RWPE1 (cell line): Measurements from ENCODE around the gene TCF7L1.
A peak's percentile ranks its signal among the peaks of the same experiment; 100 is the strongest.
"Not testable (repeated sequence)": the region's sequence is repeated elsewhere in the genome, so short reads cannot be mapped to it uniquely, and the experiment has no call there.

Experiments used
- CTCF ChIA-PET: fragments of 350-600 bp; sonication (Branson Sonifier 250); formaldehyde crosslinking; extraction: SDS; loops from one replicate; lab custom pipeline; 2021; lab: Yijun Ruan, JAX
- POLR2A ChIA-PET: fragments of 400-600 bp; formaldehyde crosslinking; extraction: SDS; loops from one replicate; lab custom pipeline; 2020; ENCODE audit warnings: antibody characterized with exemption; ENCODE audit not compliant: low non-redundant PET; lab: Yijun Ruan, JAX
- DNase-seq: peaks from one replicate; pipeline ENCODE4 v3.0.0; 2012; ENCODE audit warnings: low spot score
- H3K27ac ChIP-seq: fragments of 450-650 bp; 2 replicates; pipeline ENCODE4 v1.5.1; 2017
- CTCF ChIP-seq: fragments of 450-650 bp; conservative IDR thresholded peaks from 2 replicates; pipeline ENCODE4 v1.5.1; 2017; ENCODE audit warnings: low read depth, mild to moderate bottlenecking

The TCF7L1 gene

GRCh38 chr2:85326406-85327159 lies 193.4 kb downstream of the TCF7L1 start:
- CTCF ChIA-PET = interaction anchor here (2.4 kb wide), 1 partner anchor 225 kb away, joined by 5 read pairs; no protein-coding TSS in a partner anchor
- TF ChIP-seq CTCF = no peak
- DNase-seq = peak; percentile 10

GRCh38 chr2:85327160-85327821 lies 194.1 kb downstream of the TCF7L1 start:
- POLR2A ChIA-PET = interaction anchor here (0.6 to 1.0 kb wide), 7 partner anchors 15 to 237 kb away, joined by 3 to 8 read pairs (median 3); partner anchors contain the start of genes ELMOD3 and RETSAT
- CTCF ChIA-PET = interaction anchor here (2.4 kb wide), 1 partner anchor 225 kb away, joined by 5 read pairs; no protein-coding TSS in a partner anchor
- peak overlapping the region; percentile 89 for H3K27ac ChIP-seq
- peak; percentile 11 for DNase-seq
- no peak for TF ChIP-seq CTCF

More at GRCh38 chr2:85326406-85327159, 193.4 kb downstream of the TCF7L1 start:
- POLR2A ChIA-PET = interaction anchor here (0.6 to 0.9 kb wide), 4 partner anchors 14 to 86 kb away, joined by 3 to 8 read pairs (median 4); partner anchors contain the start of genes ELMOD3 and RETSAT
- peak overlapping the region; percentile 89 for H3K27ac ChIP-seq

GRCh38 chr2:85327822-85328617 lies 194.8 kb downstream of the TCF7L1 start, which contains the start of gene TGOLN2:
TSS of gene TGOLN2 (minus strand) at chr2:85327989. CDS start at chr2:85327962, 27 bp downstream.
- ChIA-PET POLR2A (interaction anchor here (0.6 to 1.0 kb wide), 4 partner anchors 16 to 236 kb away, joined by 3 to 8 read pairs (median 4); no protein-coding TSS in a partner anchor), CTCF (interaction anchor here (2.4 kb wide), 1 partner anchor 224 kb away, joined by 5 read pairs; no protein-coding TSS in a partner anchor)
- H3K27ac ChIP-seq = peak within 1 kb of the TSS; percentile 89
- no peak for TF ChIP-seq CTCF
- peak; percentile 96 for DNase-seq

GRCh38 chr2:85329181-85329651 lies 196.0 kb downstream of the TCF7L1 start:
- no peak for TF ChIP-seq CTCF
- H3K27ac ChIP-seq = no peak overlapping the region

GRCh38 chr2:85329701-85330100 lies 196.5 kb downstream of the TCF7L1 start:
- POLR2A ChIA-PET, H3K27ac ChIP-seq, CTCF ChIA-PET, DNase-seq: not testable (repeated sequence)

More at GRCh38 chr2:85329181-85329651, 196.0 kb downstream of the TCF7L1 start:
- CTCF ChIA-PET = interaction anchor here (0.7 kb wide), 1 partner anchor 9 kb away, joined by 4 read pairs; no protein-coding TSS in a partner anchor
- no peak for DNase-seq
- POLR2A ChIA-PET = no interaction called here

- ChIA-PET POLR2A (no interaction called here), CTCF (no interaction called here)
- TF ChIP-seq CTCF = no peak
- H3K27ac ChIP-seq = no peak overlapping the region
- no peak for DNase-seq
Measured at GRCh38 chr2:85330839-85331636, 197.8 kb downstream of the TCF7L1 start.

- CTCF ChIA-PET = interaction anchor here (0.6 to 0.7 kb wide), 3 partner anchors 103 to 316 kb away, joined by 3 to 6 read pairs (median 3); no protein-coding TSS in a partner anchor
- H3K27ac ChIP-seq, POLR2A ChIA-PET, DNase-seq: not testable (repeated sequence)
Measured at GRCh38 chr2:85333877-85334276, 200.7 kb downstream of the TCF7L1 start.
